Measurements from ENCODE around the gene STAT5A.

STAT5A gene

GRCh38 chr17:42270596-42270995 lies 17.7 kb upstream of the STAT5A start:
- Histone ChIP-seq H3K27me3 (ENCODE audit: control insufficient read depth, insufficient read depth, low read length) (no peaks in the 10 kb centered on the region), H3K4me3 (ENCODE audit: low read length) (no peak overlapping the region), H3K4me1 (ENCODE audit: control insufficient read depth, insufficient read depth, low read length) (peaks cover 24% of the 10 kb centered on the region), H3K9me3 (replicated peaks; ENCODE audit: low read length) (no peaks in the 10 kb centered on the region), H3K9ac (ENCODE audit: low read depth, low read length) (no peak overlapping the region), H3K4me2 (ENCODE audit: low read length) (no peak overlapping the region), H3K36me3 (ENCODE audit: insufficient read depth, low read length) (no peaks in the 10 kb centered on the region)

GRCh38 chr17:42271006-42271778 lies 17.1 kb upstream of the STAT5A start:
- H3K27me3 ChIP-seq (ENCODE audit: control insufficient read depth, insufficient read depth, low read length) = no peaks in the 10 kb centered on the region
- H3K4me3 ChIP-seq (ENCODE audit: low read length) = no peak overlapping the region
- H3K9ac ChIP-seq (ENCODE audit: low read depth, low read length) = no peak overlapping the region
- H3K4me2 ChIP-seq (ENCODE audit: low read length) = no peak overlapping the region
- peaks cover 24% of the 10 kb centered on the region for H3K4me1 ChIP-seq (ENCODE audit: control insufficient read depth, insufficient read depth, low read length)
- no peaks in the 10 kb centered on the region for H3K9me3 ChIP-seq (replicated peaks; ENCODE audit: low read length)
- H3K36me3 ChIP-seq (ENCODE audit: insufficient read depth, low read length) = no peaks in the 10 kb centered on the region

DNA sequence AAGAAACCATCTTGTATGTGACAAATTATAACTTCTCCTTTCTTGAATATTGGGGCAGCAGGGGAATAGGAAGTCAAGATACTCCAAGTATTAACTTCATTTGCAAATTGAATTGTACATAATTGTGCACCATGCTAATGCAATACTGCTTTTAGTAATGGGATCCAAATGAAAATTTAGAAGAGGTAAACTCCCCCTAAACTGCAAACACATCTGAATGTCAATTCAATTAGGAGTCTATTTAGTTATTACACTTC lies 16.6 kb upstream of the STAT5A start:
- H3K27me3 ChIP-seq (ENCODE audit: control insufficient read depth, insufficient read depth, low read length) = no peaks in the 10 kb centered on the region
- peaks cover 22% of the 10 kb centered on the region for H3K4me1 ChIP-seq (ENCODE audit: control insufficient read depth, insufficient read depth, low read length)
- H3K36me3 ChIP-seq (ENCODE audit: insufficient read depth, low read length) = no peaks in the 10 kb centered on the region
- no peak overlapping the region for H3K9ac ChIP-seq (ENCODE audit: low read depth, low read length)
- no peak overlapping the region for H3K4me3 ChIP-seq (ENCODE audit: low read length)
- H3K4me2 ChIP-seq (ENCODE audit: low read length) = no peak overlapping the region
- H3K9me3 ChIP-seq (replicated peaks; ENCODE audit: low read length) = no peaks in the 10 kb centered on the region

GRCh38 chr17:42272162-42272907 lies 16.0 kb upstream of the STAT5A start:
- Histone ChIP-seq H3K9ac (ENCODE audit: low read depth, low read length) (no peak overlapping the region), H3K9me3 (replicated peaks; ENCODE audit: low read length) (no peaks in the 10 kb centered on the region), H3K4me2 (ENCODE audit: low read length) (no peak overlapping the region), H3K27me3 (ENCODE audit: control insufficient read depth, insufficient read depth, low read length) (no peaks in the 10 kb centered on the region), H3K36me3 (ENCODE audit: insufficient read depth, low read length) (no peaks in the 10 kb centered on the region), H3K4me3 (ENCODE audit: low read length) (no peak overlapping the region), H3K4me1 (ENCODE audit: control insufficient read depth, insufficient read depth, low read length) (peaks cover 28% of the 10 kb centered on the region)

DNA sequence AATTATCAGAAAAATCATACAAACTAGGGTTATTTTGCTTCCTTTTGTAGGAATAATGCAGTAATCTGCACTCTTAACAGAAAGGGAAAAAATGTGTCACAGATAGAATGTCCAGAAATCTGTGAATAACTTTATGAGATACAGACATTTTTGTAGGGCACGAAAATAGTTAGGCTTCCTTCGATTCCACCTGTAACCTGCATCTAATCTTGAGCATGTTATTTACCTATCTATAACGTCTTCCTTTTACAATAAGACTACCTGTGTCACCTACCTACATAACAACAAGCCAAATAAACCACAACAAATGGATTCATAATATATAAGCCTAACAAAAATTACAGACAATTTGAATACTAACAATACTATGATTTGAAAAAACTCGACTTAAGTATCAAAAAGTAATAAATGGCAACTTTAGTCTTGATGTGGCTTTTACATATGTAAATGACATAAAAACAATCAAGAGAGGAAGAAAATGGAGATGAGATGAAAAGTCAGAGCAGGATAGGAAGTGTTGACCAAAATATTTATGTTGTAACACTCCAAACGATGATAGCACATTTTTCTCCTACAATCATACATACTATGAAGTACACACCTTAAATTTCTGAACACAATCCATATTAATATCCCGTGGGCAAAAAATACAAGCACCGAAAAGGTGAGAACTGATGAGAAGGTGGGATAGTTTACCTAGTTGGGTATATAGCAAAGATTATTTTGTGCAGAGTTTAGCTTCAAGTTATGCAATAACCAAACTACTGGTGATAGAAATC lies 14.6 kb upstream of the STAT5A start:
- no peak overlapping the region for H3K4me3 ChIP-seq (ENCODE audit: low read length)
- H3K9ac ChIP-seq (ENCODE audit: low read depth, low read length) = no peak overlapping the region

GRCh38 chr17:42274253-42274542 lies 14.1 kb upstream of the STAT5A start:
- H3K4me3 ChIP-seq (ENCODE audit: low read length) = no peak overlapping the region
- H3K9me3 ChIP-seq (replicated peaks; ENCODE audit: low read length) = no peaks in the 10 kb centered on the region
- H3K4me2 ChIP-seq (ENCODE audit: low read length) = no peak overlapping the region
- peaks cover 30% of the 10 kb centered on the region for H3K4me1 ChIP-seq (ENCODE audit: control insufficient read depth, insufficient read depth, low read length)
- H3K9ac ChIP-seq (ENCODE audit: low read depth, low read length) = no peak overlapping the region
- H3K36me3 ChIP-seq (ENCODE audit: insufficient read depth, low read length) = no peaks in the 10 kb centered on the region
- no peaks in the 10 kb centered on the region for H3K27me3 ChIP-seq (ENCODE audit: control insufficient read depth, insufficient read depth, low read length)

More for the DNA sequence above, 14.6 kb upstream of the STAT5A start:
- H3K36me3 ChIP-seq (ENCODE audit: insufficient read depth, low read length) = no peaks in the 10 kb centered on the region
- no peaks in the 10 kb centered on the region for H3K9me3 ChIP-seq (replicated peaks; ENCODE audit: low read length)
- no peak overlapping the region for H3K4me2 ChIP-seq (ENCODE audit: low read length)
- peaks cover 30% of the 10 kb centered on the region for H3K4me1 ChIP-seq (ENCODE audit: control insufficient read depth, insufficient read depth, low read length)
- H3K27me3 ChIP-seq (ENCODE audit: control insufficient read depth, insufficient read depth, low read length) = no peaks in the 10 kb centered on the region

DNA sequence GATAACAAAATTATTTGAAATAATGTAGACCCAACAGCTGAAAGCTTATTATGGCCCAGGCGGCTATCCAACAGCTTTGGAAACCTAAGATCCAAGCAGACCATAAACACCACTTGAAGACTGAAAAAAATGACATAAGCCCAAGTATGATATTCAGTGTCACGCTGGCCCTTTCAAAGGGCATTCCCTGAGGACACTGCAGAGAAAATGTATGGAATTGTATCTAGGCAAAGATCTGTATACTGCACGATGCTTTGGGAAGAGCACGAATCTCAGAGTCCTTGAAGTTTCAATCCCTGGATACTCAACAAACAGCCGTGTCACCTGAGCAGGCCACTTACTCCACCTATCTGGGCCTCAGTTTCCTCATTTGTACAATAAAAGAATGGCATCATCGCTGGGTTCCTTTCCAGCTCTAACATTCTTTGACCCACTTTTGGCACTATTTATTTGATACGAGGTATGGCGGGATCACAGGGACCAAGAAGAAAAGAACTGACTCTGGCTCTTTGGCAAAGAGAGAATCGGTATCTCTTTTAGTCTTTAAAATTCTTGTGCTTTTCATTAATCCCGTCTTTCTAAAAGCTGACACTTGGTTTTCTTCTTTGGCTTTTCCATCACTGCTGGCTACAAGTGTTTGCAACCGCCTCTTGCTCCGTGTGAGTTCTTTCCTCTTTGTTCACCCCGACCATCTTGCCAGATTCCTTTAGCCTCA lies 13.3 kb upstream of the STAT5A start:
- H3K4me2 ChIP-seq (ENCODE audit: low read length) = peak overlapping the region; percentile 98
- H3K4me3 ChIP-seq (ENCODE audit: low read length) = peak overlapping the region; percentile 87
- peak overlapping the region; percentile 87 for H3K9ac ChIP-seq (ENCODE audit: low read depth, low read length)
- no peaks in the 10 kb centered on the region for H3K9me3 ChIP-seq (replicated peaks; ENCODE audit: low read length)
- peaks cover 30% of the 10 kb centered on the region for H3K4me1 ChIP-seq (ENCODE audit: control insufficient read depth, insufficient read depth, low read length)
- no peaks in the 10 kb centered on the region for H3K36me3 ChIP-seq (ENCODE audit: insufficient read depth, low read length)
- H3K27me3 ChIP-seq (ENCODE audit: control insufficient read depth, insufficient read depth, low read length) = no peaks in the 10 kb centered on the region

- Histone ChIP-seq H3K36me3 (ENCODE audit: insufficient read depth, low read length) (no peaks in the 10 kb centered on the region), H3K4me3 (ENCODE audit: low read length) (peak overlapping the region; percentile 87), H3K4me1 (ENCODE audit: control insufficient read depth, insufficient read depth, low read length) (peaks cover 23% of the 10 kb centered on the region)
These were observed 12.6 kb upstream of the STAT5A start for GRCh38 chr17:42275527-42276358.

DNA sequence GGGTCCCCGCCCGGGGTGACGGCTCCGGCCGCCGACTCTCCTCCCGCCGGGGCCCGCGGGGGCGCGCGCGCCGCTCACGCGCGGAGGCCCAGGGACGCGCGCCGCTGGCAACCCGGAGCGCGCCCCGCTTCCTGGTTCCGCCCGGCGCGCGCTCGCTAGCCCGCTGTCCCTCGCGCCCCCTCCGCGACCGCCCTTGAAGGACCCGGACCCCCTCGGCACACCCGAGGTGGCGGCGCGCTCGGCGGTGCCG lies 12.0 kb upstream of the STAT5A start, which contains the start of gene STAT5B:
TSS of gene STAT5B (minus strand) at position 33 of the 250 bp plus-strand sequence. CDS start 44,264 bp downstream, outside the sequence.
- peaks cover 22% of the 10 kb centered on the region for H3K4me1 ChIP-seq (ENCODE audit: control insufficient read depth, insufficient read depth, low read length)
- H3K4me2 ChIP-seq (ENCODE audit: low read length) = peak within 1 kb of the TSS; percentile 98
- peak within 1 kb of the TSS; percentile 87 for H3K9ac ChIP-seq (ENCODE audit: low read depth, low read length)
- peak within 1 kb of the TSS; percentile 87 for H3K4me3 ChIP-seq (ENCODE audit: low read length)
- no peaks in the 10 kb centered on the region for H3K27me3 ChIP-seq (ENCODE audit: control insufficient read depth, insufficient read depth, low read length)
- no peaks in the 10 kb centered on the region for H3K9me3 ChIP-seq (replicated peaks; ENCODE audit: low read length)
- H3K36me3 ChIP-seq (ENCODE audit: insufficient read depth, low read length) = no peaks in the 10 kb centered on the region

More at GRCh38 chr17:42275527-42276358, 12.6 kb upstream of the STAT5A start:
- peak overlapping the region; percentile 98 for H3K4me2 ChIP-seq (ENCODE audit: low read length)
- H3K27me3 ChIP-seq (ENCODE audit: control insufficient read depth, insufficient read depth, low read length) = no peaks in the 10 kb centered on the region
- H3K9me3 ChIP-seq (replicated peaks; ENCODE audit: low read length) = no peaks in the 10 kb centered on the region
- peak overlapping the region; percentile 87 for H3K9ac ChIP-seq (ENCODE audit: low read depth, low read length)

GRCh38 chr17:42276609-42277341 lies 11.5 kb upstream of the STAT5A start:
- no peaks in the 10 kb centered on the region for H3K9me3 ChIP-seq (replicated peaks; ENCODE audit: low read length)
- H3K4me2 ChIP-seq (ENCODE audit: low read length) = peak overlapping the region; percentile 98
- peak overlapping the region; percentile 87 for H3K9ac ChIP-seq (ENCODE audit: low read depth, low read length)
- peaks cover 22% of the 10 kb centered on the region for H3K4me1 ChIP-seq (ENCODE audit: control insufficient read depth, insufficient read depth, low read length)
- no peaks in the 10 kb centered on the region for H3K36me3 ChIP-seq (ENCODE audit: insufficient read depth, low read length)
- no peaks in the 10 kb centered on the region for H3K27me3 ChIP-seq (ENCODE audit: control insufficient read depth, insufficient read depth, low read length)
- H3K4me3 ChIP-seq (ENCODE audit: low read length) = peak overlapping the region; percentile 87

Data from skeletal muscle satellite cell (primary cell).